H1 (cell line): Measurements from ENCODE around the gene KIZ. TPM values are rescaled to one million over a fixed set of nuclear protein-coding genes. Genes with fewer than 3 reads are reported as not detected.

Source experiments
- CTCF ChIA-PET: fragments of 300-600 bp; sonication (Branson Sonifier 250); formaldehyde crosslinking; loops from one replicate; lab custom pipeline; 2021; ENCODE audit not compliant: partially characterized antibody; lab: Charles Lee
- POLR2A ChIA-PET: fragments of 300-600 bp; sonication (Branson Sonifier 250); formaldehyde crosslinking; loops from one replicate; lab custom pipeline; 2021; ENCODE audit warnings: inconsistent platforms; ENCODE audit not compliant: partially characterized antibody; lab: Charles Lee
- DNase-seq, 2 experiments: peaks; one replicate each; pipeline versions ENCODE4 v3.0.0 to v3.0.0-alpha.2; 2010 to 2022; ENCODE audit warnings: low spot score in 2 of 2, low read depth in 1 of 2, mixed read lengths in 1 of 2
- FAIRE-seq: peaks from 2 replicates; lab custom pipeline; 2011; peaks lifted over from hg19 to GRCh38; lab: Jason Lieb, UNC
- H2AFZ ChIP-seq: 2 replicates; pipeline ENCODE4 v1.8.1; 2012; ENCODE audit warnings: low read length, inconsistent platforms
- H2AK5ac ChIP-seq: 2 replicates; pipeline ENCODE4 v1.6.1; 2013; ENCODE audit warnings: low read depth, low read length
- H2BK120ac ChIP-seq: replicated peaks from 2 replicates; pipeline ENCODE3; 2013; ENCODE audit warnings: low read depth, low read length, inconsistent platforms
- H2BK12ac ChIP-seq: 2 replicates; pipeline ENCODE4 v1.6.1; 2013; ENCODE audit warnings: low read depth, low read length
- H2BK15ac ChIP-seq: 2 replicates; pipeline ENCODE4 v1.6.1; 2013; ENCODE audit warnings: low read length
- H2BK20ac ChIP-seq: 2 replicates; pipeline ENCODE4 v1.6.1; 2013; ENCODE audit warnings: low read length
- H2BK5ac ChIP-seq: 2 replicates; pipeline ENCODE4 v1.6.1; 2013; ENCODE audit warnings: low read depth, low read length
- H3K14ac ChIP-seq: 2 replicates; pipeline ENCODE4 v1.6.1; 2013; ENCODE audit warnings: inconsistent platforms; ENCODE audit not compliant: insufficient read length
- H3K18ac ChIP-seq: 2 replicates; pipeline ENCODE4 v1.6.1; 2013; ENCODE audit warnings: low read length; ENCODE audit errors: extremely low read depth
- H3K23ac ChIP-seq: 2 replicates; pipeline ENCODE4 v1.6.1; 2013; ENCODE audit warnings: inconsistent platforms; ENCODE audit not compliant: insufficient read length
- H3K23me2 ChIP-seq: 2 replicates; pipeline ENCODE4 v1.6.1; 2013; ENCODE audit warnings: low read depth, low read length
- H3K27ac ChIP-seq: 2 replicates; pipeline ENCODE4 v1.6.1; 2011; ENCODE audit warnings: low read depth, low read length, inconsistent platforms
- H3K27me3 ChIP-seq, 4 experiments: replicated peaks in 1 of 4; 1 replicate in 1 of 4; 2 replicates in 3 of 4; pipeline versions ENCODE4 v1.6.1 to v1.8.1; 2011 to 2013; ENCODE audit warnings: low read length in 3 of 4, mild to moderate bottlenecking in 3 of 4, inconsistent platforms in 2 of 4, mixed read lengths in 2 of 4, moderate library complexity in 1 of 4; ENCODE audit not compliant: control insufficient read depth in 3 of 4, insufficient read depth in 3 of 4; ENCODE audit errors: extremely low read depth in 1 of 4
- H3K36me3 ChIP-seq, 4 experiments: 2 replicates each; pipeline versions ENCODE4 v1.6.1 to v1.8.1; 2011 to 2013; ENCODE audit warnings: mild to moderate bottlenecking in 4 of 4, low read length in 3 of 4, moderate library complexity in 2 of 4, control low read depth in 1 of 4, inconsistent platforms in 1 of 4; ENCODE audit not compliant: insufficient read depth in 4 of 4, control insufficient read depth in 2 of 4
- H3K4ac ChIP-seq: replicated peaks from 2 replicates; pipeline ENCODE3; 2013; ENCODE audit warnings: low read length, low read depth, mixed read lengths, inconsistent platforms; ENCODE audit not compliant: insufficient read length
- H3K4me1 ChIP-seq, 4 experiments: replicated peaks in 1 of 4; 1 replicate in 1 of 4; 2 replicates in 3 of 4; pipeline versions ENCODE4 v1.6.1 to v1.8.1; 2011 to 2013; ENCODE audit warnings: low read length in 3 of 4, inconsistent platforms in 2 of 4, mixed read lengths in 1 of 4; ENCODE audit not compliant: insufficient read depth in 4 of 4, control insufficient read depth in 3 of 4
- H3K4me2 ChIP-seq, 2 experiments: 2 replicates each; pipeline versions ENCODE4 v1.6.1 to v1.8.1; 2011 to 2013; ENCODE audit warnings: low read depth in 2 of 2, low read length in 2 of 2, control low read depth in 1 of 2, inconsistent platforms in 1 of 2, mild to moderate bottlenecking in 1 of 2; ENCODE audit not compliant: insufficient read depth in 1 of 2
- H3K4me3 ChIP-seq, 4 experiments: fragments of 200-600, 300-600 bp in 1 of 4; sonication (generic), shearing (Covaris generic), sonication (Bioruptor Twin) in 1 of 4; 2 replicates each; pipeline versions ENCODE4 v1.5.1 to v1.8.1; 2011 to 2016; ENCODE audit warnings: low read length in 4 of 4, low read depth in 3 of 4, control low read depth in 2 of 4, inconsistent platforms in 2 of 4, mild to moderate bottlenecking in 2 of 4, mixed read lengths in 1 of 4, moderate library complexity in 1 of 4; ENCODE audit not compliant: insufficient read depth in 2 of 4; ENCODE audit errors: extremely low read depth in 1 of 4
- H3K56ac ChIP-seq: replicated peaks from 2 replicates; pipeline ENCODE3; 2013; ENCODE audit warnings: low read depth, mild to moderate bottlenecking, mixed read lengths, low read length, inconsistent platforms; ENCODE audit not compliant: insufficient read length
- H3K79me1 ChIP-seq: 2 replicates; pipeline ENCODE4 v1.6.1; 2013; ENCODE audit warnings: low read depth, low read length, control low read depth
- H3K79me2 ChIP-seq, 2 experiments: 2 replicates each; pipeline versions ENCODE4 v1.6.1 to v1.8.1; 2012 to 2013; ENCODE audit warnings: low read length in 2 of 2, mild to moderate bottlenecking in 2 of 2, inconsistent platforms in 1 of 2; ENCODE audit not compliant: insufficient read depth in 2 of 2, control insufficient read depth in 1 of 2
- H3K9ac ChIP-seq, 4 experiments: replicated peaks in 1 of 4; 1 replicate in 1 of 4; 2 replicates in 3 of 4; pipeline versions ENCODE4 v1.6.1 to v1.8.1; 2011 to 2013; ENCODE audit warnings: low read depth in 3 of 4, low read length in 3 of 4, control low read depth in 2 of 4, mild to moderate bottlenecking in 2 of 4, moderate library complexity in 2 of 4, inconsistent platforms in 1 of 4; ENCODE audit errors: extremely low read depth in 1 of 4
- H3K9me3 ChIP-seq, 2 experiments: 2 replicates each; pipeline versions ENCODE4 v1.6.1 to v1.8.1; 2012 to 2013; ENCODE audit warnings: mild to moderate bottlenecking in 2 of 2, moderate library complexity in 2 of 2, control low read depth in 1 of 2, inconsistent platforms in 1 of 2, low read depth in 1 of 2, low read length in 1 of 2, mixed read lengths in 1 of 2; ENCODE audit not compliant: insufficient read depth in 2 of 2
- H4K20me1 ChIP-seq, 2 experiments: replicated peaks in 1 of 2; 2 replicates each; pipeline versions ENCODE3 to v1.8.1; 2011 to 2013; ENCODE audit warnings: inconsistent platforms in 2 of 2, low read length in 2 of 2, mild to moderate bottlenecking in 1 of 2; ENCODE audit not compliant: insufficient read depth in 2 of 2, control insufficient read depth in 1 of 2
- H4K5ac ChIP-seq: 2 replicates; pipeline ENCODE4 v1.6.1; 2013; ENCODE audit warnings: low read length, low read depth, mixed read lengths, inconsistent platforms; ENCODE audit not compliant: insufficient read length
- H4K8ac ChIP-seq: 2 replicates; pipeline ENCODE4 v1.8.0; 2013; ENCODE audit warnings: mild to moderate bottlenecking, moderate library complexity, low read length, inconsistent platforms; ENCODE audit not compliant: insufficient read depth; ENCODE audit errors: extremely low read depth
- H4K91ac ChIP-seq: replicated peaks from 2 replicates; pipeline ENCODE3; 2013; ENCODE audit warnings: low read length, mixed read lengths, inconsistent platforms; ENCODE audit not compliant: insufficient read length
- CBX5 ChIP-seq: fragments of 300-800, 300-1000 bp; sonication (generic); IDR thresholded peaks from 2 replicates; pipeline ENCODE4 v1.7.1; 2016; ENCODE audit warnings: antibody characterized with exemption, low read length, low read depth
- CEBPB ChIP-seq: IDR thresholded peaks from 2 replicates; pipeline ENCODE4 v1.6.1; 2012; ENCODE audit warnings: low read depth, low read length
- CHD2 ChIP-seq: IDR thresholded peaks from 2 replicates; pipeline ENCODE4 v1.6.1; 2012; ENCODE audit warnings: low read length, improper control_type of control experiment
- KDM4A ChIP-seq: IDR thresholded peaks from one replicate; pipeline ENCODE4 v1.7.1; 2012; ENCODE audit warnings: low read depth, mild to moderate bottlenecking, moderate library complexity, low read length, inconsistent platforms; ENCODE audit not compliant: severe bottlenecking
- NANOG ChIP-seq: IDR thresholded peaks from 2 replicates; pipeline ENCODE4 v1.6.1; 2011; ENCODE audit warnings: low read length, low read depth, mild to moderate bottlenecking, inconsistent platforms; ENCODE audit not compliant: insufficient read depth, poor library complexity, severe bottlenecking
- NRF1 ChIP-seq: IDR thresholded peaks from 2 replicates; pipeline ENCODE4 v1.6.1; 2011; ENCODE audit warnings: mild to moderate bottlenecking, low read depth, low read length, improper control_type of control experiment
- RFX5 ChIP-seq: IDR thresholded peaks from 2 replicates; pipeline ENCODE4 v1.6.1; 2011; ENCODE audit warnings: low read depth, low read length, improper control_type of control experiment, borderline replicate concordance
- SIN3A ChIP-seq, 2 experiments: IDR thresholded peaks in 1 of 2; conservative IDR thresholded peaks in 1 of 2; 2 replicates each; pipeline ENCODE4 v1.6.1; 2011 to 2012; ENCODE audit warnings: low read length in 2 of 2, improper control_type of control experiment in 1 of 2, low read depth in 1 of 2, mild to moderate bottlenecking in 1 of 2
- SP2 ChIP-seq: IDR thresholded peaks from 2 replicates; pipeline ENCODE4 v1.6.1; 2012; ENCODE audit warnings: mild to moderate bottlenecking, low read length, inconsistent platforms
- TCF12 ChIP-seq: IDR thresholded peaks from 2 replicates; pipeline ENCODE4 v1.6.1; 2011; ENCODE audit warnings: low read depth, mild to moderate bottlenecking, low read length
- ZNF274 ChIP-seq: IDR thresholded peaks from 2 replicates; pipeline ENCODE4 v1.7.0; 2012; ENCODE audit warnings: low read length, borderline replicate concordance; ENCODE audit errors: extremely low read depth
- WGBS, 2 experiments: shearing (Covaris generic) in 1 of 2; methylation state at CpG; one replicate each; pipeline versions ENCODE4 v1.1.6 to v1.1.7; 2013 to 2015; ENCODE audit warnings: low lambda C conversion rate in 2 of 2, mixed read lengths in 2 of 2, inconsistent platforms in 1 of 2, low coverage in 1 of 2, missing lambda C conversion rate in 1 of 2; ENCODE audit not compliant: insufficient replicate concordance in 2 of 2, insufficient coverage in 1 of 2, insufficient read length in 1 of 2; ENCODE audit errors: extremely low coverage in 1 of 2, missing lambda C conversion rate in 1 of 2; 5-methylcytosine and 5-hydroxymethylcytosine counted together
- polyA plus RNA-seq, 7 experiments: library from polyadenylated mRNA; depleted of rRNA in 3 of 7; stranded (reverse) in 5 of 7; unstranded in 2 of 7; fragments of >200 nt in 5 of 7; fragments of 200-250 nt in 2 of 7; gene quantifications; 1 replicate in 5 of 7; 2 replicates in 1 of 7; 4 replicates in 1 of 7; pipeline versions ENCODE4 v1.2.1 to v1.2.3, GENCODE V29; 2011 to 2013; ENCODE audit warnings: missing spikeins in 2 of 7, mixed read lengths in 2 of 7
- total RNA-seq: library from RNA; stranded (reverse); fragmentation: NEBNext Ultra II Directional; extraction: Animal tissue kit (Norgen Biotek cat#: 25700); gene quantifications from 2 replicates; pipeline ENCODE4 v1.2.1, GENCODE V29; 2021
- TF ChIP-seq, protein P1 (sequence below): IDR thresholded peaks from 2 replicates; pipeline ENCODE4 v1.6.1; 2012; ENCODE audit warnings: inconsistent platforms
- TF ChIP-seq, protein P2 (sequence below): IDR thresholded peaks from 2 replicates; pipeline ENCODE4 v1.6.1; 2012; ENCODE audit warnings: inconsistent platforms

KIZ gene
- total and polyA plus RNA-seq, 2 of the 8 experiments (the other 6 are each of a cell fraction or from before 2014, with no cell fraction given), result 13.0 to 51.7 TPM

DNA sequence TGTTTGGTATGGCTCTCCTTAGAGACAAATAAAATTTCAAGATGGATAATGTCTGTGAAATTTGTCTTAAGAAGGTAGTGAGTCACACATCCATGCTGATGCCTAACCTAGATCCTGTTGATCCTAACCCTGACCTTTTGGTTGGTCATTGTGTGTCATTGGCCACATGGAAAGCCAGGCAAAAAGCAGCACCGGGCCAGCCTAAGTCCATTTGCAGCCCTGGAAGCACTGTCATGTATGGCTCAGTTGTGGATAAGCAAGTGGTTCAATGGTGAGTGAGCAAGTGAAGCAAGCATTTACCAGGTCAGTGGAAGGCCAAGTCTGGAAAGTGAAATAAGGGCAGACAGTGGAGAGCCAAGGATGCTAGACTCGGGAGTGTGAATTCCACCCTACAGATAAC is 165.1 kb downstream of the KIZ start:
- Histone ChIP-seq H4K91ac (no peak overlapping the region), H4K8ac (no peak overlapping the region), H4K5ac (no peak overlapping the region), H3K14ac (no peak overlapping the region), H3K27me3 (no peaks in the 10 kb centered on the region), H2BK120ac (no peak overlapping the region), H3K36me3 (no peaks in the 10 kb centered on the region), H2AK5ac (no peak overlapping the region), H2BK5ac (no peak overlapping the region), H3K27ac (no peak overlapping the region), H3K9ac (no peak overlapping the region), H2BK15ac (no peak overlapping the region), H3K4me2 (no peak overlapping the region), H2BK12ac (no peak overlapping the region), H3K18ac (no peak overlapping the region), H3K56ac (no peak overlapping the region), H3K79me1 (no peaks in the 10 kb centered on the region), H3K9me3 (no peaks in the 10 kb centered on the region; a peak in 1 of 4 replicates), H3K23me2 (no peaks in the 10 kb centered on the region), H3K4me3 (no peak overlapping the region), H2BK20ac (no peak overlapping the region), H4K20me1 (no peaks in the 10 kb centered on the region), H3K79me2 (no peaks in the 10 kb centered on the region), H2AFZ (no peak overlapping the region), H3K4ac (no peak overlapping the region), H3K23ac (no peak overlapping the region), H3K4me1 (no peaks in the 10 kb centered on the region)
- CTCF ChIA-PET, result no interaction called here
- no peak for FAIRE-seq
- POLR2A ChIA-PET, result interaction anchor here (3.0 kb wide), 1 partner anchor 12 kb away, joined by 13 read pairs; the partner anchor contains the start of gene XRN2
- WGBS, 2 experiments, result 88% methylated on average over 2 of the region's 2 CpGs; no CpG with 5 or more reads in 1 of the 2 experiments
- DNase-seq, result no peak
- TF ChIP-seq CEBPB, result no peak
- TF ChIP-seq SIN3A (conservative IDR thresholded peaks at IDR 0.05 in 1 of 2, IDR thresholded peaks at IDR 0.05 in 1 of 2; ENCODE audit: low read depth in 1 of 2, low read length in 2 of 2), result no peak
- TF ChIP-seq CBX5, result no peak
- TF ChIP-seq RFX5, result no peak
- TF ChIP-seq TCF12, result no peak
- no peak for TF ChIP-seq ZNF274
- TF ChIP-seq, protein P1, sequence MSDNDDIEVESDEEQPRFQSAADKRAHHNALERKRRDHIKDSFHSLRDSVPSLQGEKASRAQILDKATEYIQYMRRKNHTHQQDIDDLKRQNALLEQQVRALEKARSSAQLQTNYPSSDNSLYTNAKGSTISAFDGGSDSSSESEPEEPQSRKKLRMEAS, result no peak
- TF ChIP-seq, protein P2, sequence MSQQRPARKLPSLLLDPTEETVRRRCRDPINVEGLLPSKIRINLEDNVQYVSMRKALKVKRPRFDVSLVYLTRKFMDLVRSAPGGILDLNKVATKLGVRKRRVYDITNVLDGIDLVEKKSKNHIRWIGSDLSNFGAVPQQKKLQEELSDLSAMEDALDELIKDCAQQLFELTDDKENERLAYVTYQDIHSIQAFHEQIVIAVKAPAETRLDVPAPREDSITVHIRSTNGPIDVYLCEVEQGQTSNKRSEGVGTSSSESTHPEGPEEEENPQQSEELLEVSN, result no peak
- TF ChIP-seq SP2, result no peak
- no peak for TF ChIP-seq NANOG
- TF ChIP-seq NRF1, result no peak
- no peak for TF ChIP-seq KDM4A
- TF ChIP-seq CHD2, result no peak
